Stomach (tissue), 9 donors: ENCODE data around the gene TCEA2. TPM values are rescaled to one million over a fixed set of nuclear protein-coding genes. Genes with fewer than 3 reads are reported as not detected.

Experiments
- DNase-seq, 2 donors: peaks; one replicate each; pipeline versions ENCODE4 v3.0.0 to v3.0.0-alpha.2; 2013 to 2019
- H3K27ac ChIP-seq, 5 donors: fragments of 200-600 bp in 4 of 5; sonication (generic) in 4 of 5; one replicate each; pipeline ENCODE4 v1.5.1; 2013 to 2019; ENCODE audit warnings: mild to moderate bottlenecking in 1 of 5, moderate library complexity in 1 of 5
- H3K27me3 ChIP-seq, 3 donors: fragments of 200-600 bp; sonication (generic); one replicate each; pipeline ENCODE4 v1.5.1; 2017 to 2019; ENCODE audit warnings: mixed run types in 1 of 3
- H3K36me3 ChIP-seq, 4 donors: fragments of 200-600 bp; sonication (generic); 1 replicate in 3 of 4; 2 replicates in 1 of 4; pipeline ENCODE4 v1.5.1; 2016 to 2019
- H3K4me1 ChIP-seq, 4 donors: fragments of 200-600 bp; sonication (generic); one replicate each; pipeline ENCODE4 v1.5.1; 2016 to 2019
- H3K4me3 ChIP-seq, 4 donors: fragments of 200-600 bp; sonication (generic) in 3 of 4; one replicate each; pipeline ENCODE4 v1.5.1; 2016 to 2019; ENCODE audit warnings: mild to moderate bottlenecking in 1 of 4
- H3K9me3 ChIP-seq, 4 donors: fragments of 200-600 bp; sonication (generic); one replicate each; pipeline ENCODE4 v1.5.1; 2016 to 2019
- EP300 ChIP-seq: sonication (generic); formaldehyde crosslinking; IDR thresholded peaks from one replicate; pipeline ENCODE4 v1.6.1; 2017; ENCODE audit warnings: antibody characterized with exemption
- POLR2A ChIP-seq, 4 donors: fragments of 450-650 bp; IDR thresholded peaks; one replicate each; pipeline ENCODE4 v1.6.1; 2016; ENCODE audit warnings: antibody characterized with exemption in 4 of 4, control low read depth in 2 of 4, mild to moderate bottlenecking in 1 of 4, moderate library complexity in 1 of 4
- POLR2AphosphoS5 ChIP-seq, 3 donors: sonication (generic); formaldehyde crosslinking; IDR thresholded peaks; one replicate each; pipeline ENCODE4 v1.6.1; 2016; ENCODE audit warnings: antibody characterized with exemption in 3 of 3
- WGBS, 5 donors: extraction: QIAGEN DNeasy Blood & Tissue Kit in 3 of 5; methylation state at CpG; one replicate each; pipeline versions ENCODE4 v1.1.5 to v1.1.7; 2013 to 2018; 5-methylcytosine and 5-hydroxymethylcytosine counted together
- intact Hi-C: fragments of 100-400 bp; cut with DNase I; formaldehyde crosslinking; loops from one replicate; pipeline ENCODE4 v1.15.1; 2023; ENCODE audit warnings: low total_unique reads
- polyA plus RNA-seq, 3 donors: library from polyadenylated mRNA; stranded (reverse); fragments of 200-250 nt; gene quantifications; one replicate each; pipeline ENCODE4 v1.2.3, GENCODE V29; 2013
- total RNA-seq, 5 donors: library from RNA; depleted of rRNA; stranded (reverse); fragments of >200 nt; gene quantifications; one replicate each; pipeline versions ENCODE4 v1.1.0 to v1.2.3, GENCODE V29; 2014 to 2016
- TF ChIP-seq, protein P1 (sequence below), 7 experiments: fragments of 450-650 bp in 4 of 7; fragments of 200-600 bp in 3 of 7; sonication (generic) in 3 of 7; IDR thresholded peaks; one replicate each; pipeline ENCODE4 v1.5.1; 2016 to 2019; ENCODE audit warnings: antibody characterized with exemption in 7 of 7, control low read depth in 2 of 7, mild to moderate bottlenecking in 1 of 7
- donor health status: healthy with polysubstance abuse.
- donor health status: Bipolar disorder and iron deficiency.
- donor health status: healthy.

TCEA2 gene
- total and polyA plus RNA-seq, 8 donors, result 3.1 to 35.5 (median 26.0) TPM

DNA sequence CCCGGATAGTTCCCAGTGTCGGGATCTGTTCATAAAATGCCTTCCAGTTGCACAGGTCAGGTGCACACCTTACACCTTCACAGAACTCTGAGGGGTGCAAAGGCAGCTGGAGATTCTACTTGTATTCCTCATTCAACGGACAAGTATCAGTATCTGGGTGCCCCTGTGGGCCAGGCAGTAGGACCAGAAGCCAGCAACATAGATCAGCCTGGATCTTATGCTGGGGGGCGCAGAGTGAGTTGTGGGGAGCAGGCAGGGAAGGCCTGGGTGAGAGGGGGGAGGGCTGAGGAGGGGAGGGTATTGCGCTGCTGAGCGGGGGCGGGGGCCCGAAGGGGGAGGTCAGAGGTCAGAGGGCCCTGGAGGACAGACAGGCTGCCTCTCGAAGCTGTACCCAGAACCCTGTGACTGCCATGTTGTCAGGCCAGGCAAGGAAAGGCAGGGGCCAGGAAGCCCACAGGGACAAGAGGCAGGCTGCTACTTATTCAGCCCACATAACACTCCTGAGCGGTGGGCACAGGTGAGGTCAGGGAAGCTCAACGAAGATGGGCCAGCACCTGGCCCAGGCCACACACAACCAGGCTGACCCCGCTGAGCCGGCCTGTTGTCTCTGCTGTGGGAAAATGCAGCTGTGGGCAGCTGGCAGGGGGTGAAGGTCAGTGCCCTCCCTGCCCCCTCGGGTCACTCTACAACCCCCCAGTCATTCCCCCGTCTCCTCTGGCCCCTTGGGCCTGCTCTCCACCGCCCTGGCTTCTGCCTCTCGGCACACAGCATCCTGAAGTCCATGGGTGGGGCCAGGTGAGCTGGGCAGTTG, 18.0 kb downstream of the TCEA2 start:
- Histone ChIP-seq H3K27me3 (peaks cover 3 to 41% (median 23%) of the 10 kb centered on the region in 3 donors), H3K9me3 (no peaks in the 10 kb centered on the region), H3K4me3 (peak overlapping the region in 3 of 4 donors; percentile 77 to 83 (median 81)), H3K4me1 (peaks cover 27 to 80% (median 65%) of the 10 kb centered on the region in 4 donors), H3K36me3 (peaks cover 0 to 5% (median 4%) of the 10 kb centered on the region in 4 donors), H3K27ac (peak overlapping the region in 3 of 5 donors; percentile 84 to 85 (median 84))
- intact Hi-C loops, result no loop called here
- 66 to 71% (median 69%) methylated on average over 16 to 17 of the region's 17 CpGs for WGBS, 5 donors
- peak in 1 of 2 donors; percentile 20 for DNase-seq
- TF ChIP-seq, protein P1, sequence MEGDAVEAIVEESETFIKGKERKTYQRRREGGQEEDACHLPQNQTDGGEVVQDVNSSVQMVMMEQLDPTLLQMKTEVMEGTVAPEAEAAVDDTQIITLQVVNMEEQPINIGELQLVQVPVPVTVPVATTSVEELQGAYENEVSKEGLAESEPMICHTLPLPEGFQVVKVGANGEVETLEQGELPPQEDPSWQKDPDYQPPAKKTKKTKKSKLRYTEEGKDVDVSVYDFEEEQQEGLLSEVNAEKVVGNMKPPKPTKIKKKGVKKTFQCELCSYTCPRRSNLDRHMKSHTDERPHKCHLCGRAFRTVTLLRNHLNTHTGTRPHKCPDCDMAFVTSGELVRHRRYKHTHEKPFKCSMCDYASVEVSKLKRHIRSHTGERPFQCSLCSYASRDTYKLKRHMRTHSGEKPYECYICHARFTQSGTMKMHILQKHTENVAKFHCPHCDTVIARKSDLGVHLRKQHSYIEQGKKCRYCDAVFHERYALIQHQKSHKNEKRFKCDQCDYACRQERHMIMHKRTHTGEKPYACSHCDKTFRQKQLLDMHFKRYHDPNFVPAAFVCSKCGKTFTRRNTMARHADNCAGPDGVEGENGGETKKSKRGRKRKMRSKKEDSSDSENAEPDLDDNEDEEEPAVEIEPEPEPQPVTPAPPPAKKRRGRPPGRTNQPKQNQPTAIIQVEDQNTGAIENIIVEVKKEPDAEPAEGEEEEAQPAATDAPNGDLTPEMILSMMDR (IDR thresholded peaks at IDR 0.05), result no peak
- TF ChIP-seq POLR2AphosphoS5 (IDR thresholded peaks at IDR 0.05) (no peak), EP300 (no peak), POLR2A (IDR thresholded peaks at IDR 0.05) (no peak)

DNA sequence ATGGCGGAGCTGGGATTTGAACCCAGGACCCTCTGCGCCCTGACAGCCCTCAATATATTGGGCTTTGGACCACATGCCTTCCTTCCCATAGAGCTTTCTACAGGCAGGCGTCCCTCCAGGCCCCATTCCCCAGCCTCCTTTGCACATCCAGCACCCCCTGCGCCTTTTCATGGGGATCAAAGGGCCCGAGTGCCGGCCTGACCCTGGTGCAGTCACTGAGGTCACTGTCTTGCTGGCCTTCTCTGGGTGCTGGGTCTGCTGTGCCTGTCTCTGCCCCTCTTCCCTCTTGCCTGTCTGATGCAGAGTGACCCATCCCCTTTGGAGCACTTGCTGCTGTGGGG, 18.6 kb downstream of the TCEA2 start:
- TF ChIP-seq EP300 (no peak), POLR2AphosphoS5 (IDR thresholded peaks at IDR 0.05) (no peak), POLR2A (IDR thresholded peaks at IDR 0.05) (no peak)
- TF ChIP-seq, protein P1 (IDR thresholded peaks at IDR 0.05), result no peak
- Histone ChIP-seq H3K27ac (no peak overlapping the region), H3K36me3 (no peaks in the 10 kb centered on the region), H3K4me1 (peaks cover 27 to 74% (median 65%) of the 10 kb centered on the region in 4 donors), H3K9me3 (no peaks in the 10 kb centered on the region), H3K4me3 (no peak overlapping the region), H3K27me3 (peaks cover 3 to 44% (median 29%) of the 10 kb centered on the region in 3 donors)
- no peak for DNase-seq
- WGBS, 5 donors, result 82 to 88% (median 83%) methylated on average over 6 of the region's 6 CpGs
- intact Hi-C loops, result no loop called here

DNA sequence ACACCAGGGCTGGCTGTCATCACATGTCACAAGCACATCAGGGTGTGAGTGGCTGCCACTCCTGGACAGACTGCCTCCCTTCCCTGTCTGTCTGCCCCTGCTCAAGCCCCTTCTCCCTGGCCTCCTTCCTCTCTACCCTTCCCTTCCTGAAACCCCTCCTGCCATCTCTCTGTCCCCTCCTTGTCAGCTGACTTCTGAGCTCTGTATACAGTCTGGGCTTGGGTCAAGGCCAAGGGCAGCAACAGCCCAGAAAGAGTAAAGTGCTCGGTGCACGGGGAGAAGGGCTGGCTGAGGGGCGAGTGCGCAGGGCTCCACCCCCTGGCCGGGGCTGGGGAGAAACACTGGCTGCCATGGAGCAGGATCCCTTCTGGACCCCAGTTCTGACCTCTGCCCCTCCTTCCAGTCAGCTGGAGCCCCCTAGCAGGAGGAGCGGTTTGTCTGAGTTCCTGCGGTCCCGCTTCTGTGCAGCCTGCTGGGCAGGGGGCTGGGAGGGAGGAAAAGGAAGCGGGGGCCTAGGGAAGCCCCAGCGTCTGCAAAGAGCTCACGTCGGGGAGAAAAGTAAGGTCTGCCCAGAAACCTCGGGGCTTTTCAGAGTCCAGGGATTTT, 19.2 kb downstream of the TCEA2 start:
- intact Hi-C loops, result no loop called here
- no peak for DNase-seq
- peaks cover 3 to 44% (median 31%) of the 10 kb centered on the region in 3 donors for H3K27me3 ChIP-seq

DNA sequence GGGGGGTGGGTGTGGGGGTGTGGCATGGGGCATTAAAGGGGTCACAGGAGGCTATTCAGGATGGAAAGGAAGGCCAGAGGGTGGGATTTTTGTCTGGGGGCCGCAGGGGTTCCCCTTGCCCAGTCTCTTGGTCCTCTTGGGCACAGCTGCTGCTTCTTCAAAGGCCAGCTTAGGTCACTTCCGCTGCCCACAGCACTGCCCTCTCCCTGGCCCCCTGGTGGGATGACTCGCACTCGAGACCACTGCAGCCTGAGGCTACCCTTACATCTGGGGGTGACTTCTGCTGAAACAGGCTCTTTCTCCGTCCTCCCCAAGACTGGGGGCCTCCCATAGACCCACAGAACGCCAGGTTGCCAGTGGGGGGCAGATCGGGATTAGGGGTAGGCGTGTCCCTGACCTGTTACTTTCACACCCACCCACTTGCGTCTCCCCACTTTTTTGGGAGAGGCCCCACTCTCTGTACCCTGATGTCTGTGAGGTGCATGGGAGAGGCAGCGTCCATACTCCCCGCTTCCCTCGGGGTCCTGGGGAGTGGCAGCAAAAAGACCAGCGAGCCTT, 19.9 kb downstream of the TCEA2 start:
- DNase-seq, result no peak
- intact Hi-C loops, result no loop called here
- H3K9me3 ChIP-seq, result peaks cover 0 to 3% (median 0%) of the 10 kb centered on the region in 4 donors
- 15 to 38% (median 19%) methylated on average over 9 to 13 of the region's 13 CpGs for WGBS, 5 donors
- no peaks in the 10 kb centered on the region for H3K36me3 ChIP-seq
- H3K4me3 ChIP-seq, result peak overlapping the region; percentile 53 to 86 (median 64)
- TF ChIP-seq POLR2A (IDR thresholded peaks at IDR 0.05) (no peak), POLR2AphosphoS5 (IDR thresholded peaks at IDR 0.05) (no peak), EP300 (no peak)
- TF ChIP-seq, protein P1 (IDR thresholded peaks at IDR 0.05), result no peak
- peaks cover 27 to 66% (median 57%) of the 10 kb centered on the region in 4 donors for H3K4me1 ChIP-seq
- H3K27ac ChIP-seq, result peak overlapping the region in 1 of 5 donors; percentile 13
- H3K27me3 ChIP-seq, result peaks cover 3 to 48% (median 31%) of the 10 kb centered on the region in 3 donors

More for the DNA sequence above, 19.2 kb downstream of the TCEA2 start:
- H3K9me3 ChIP-seq, result no peaks in the 10 kb centered on the region
- H3K27ac ChIP-seq, result peak overlapping the region in 1 of 5 donors; percentile 20
- no peak overlapping the region for H3K4me3 ChIP-seq
- TF ChIP-seq POLR2AphosphoS5 (IDR thresholded peaks at IDR 0.05) (no peak), EP300 (no peak), POLR2A (IDR thresholded peaks at IDR 0.05) (no peak)
- TF ChIP-seq, protein P1 (IDR thresholded peaks at IDR 0.05), result no peak
- 9 to 29% (median 18%) methylated on average over 9 to 13 of the region's 13 CpGs for WGBS, 5 donors
- peaks cover 27 to 72% (median 60%) of the 10 kb centered on the region in 4 donors for H3K4me1 ChIP-seq
- H3K36me3 ChIP-seq, result no peaks in the 10 kb centered on the region
